Duodenal mucosa (tissue), 2 donors: ENCODE results near the gene HELZ.
"Not testable (repeated sequence)": the region's sequence is repeated elsewhere in the genome, so short reads cannot be mapped to it uniquely, and the experiment has no call there.

Experiments
- H3K27ac ChIP-seq: one replicate; pipeline ENCODE4 v1.7.0; 2013; ENCODE audit warnings: low read depth, low read length
- H3K27me3 ChIP-seq, 2 donors: one replicate each; pipeline ENCODE4 v1.7.0; 2013; ENCODE audit warnings: low read length in 2 of 2, control low read depth in 1 of 2; ENCODE audit not compliant: insufficient read depth in 2 of 2, control insufficient read depth in 1 of 2
- H3K36me3 ChIP-seq, 2 donors: one replicate each; pipeline ENCODE4 v1.7.0; 2013; ENCODE audit warnings: low read length in 2 of 2, control low read depth in 1 of 2; ENCODE audit not compliant: insufficient read depth in 2 of 2, control insufficient read depth in 1 of 2
- H3K4me1 ChIP-seq, 2 donors: one replicate each; pipeline ENCODE4 v1.7.0; 2013; ENCODE audit warnings: low read length in 2 of 2, control low read depth in 1 of 2; ENCODE audit not compliant: insufficient read depth in 2 of 2, control insufficient read depth in 1 of 2
- H3K4me3 ChIP-seq, 2 donors: one replicate each; pipeline ENCODE4 v1.7.0; 2013; ENCODE audit warnings: low read length in 2 of 2, low read depth in 1 of 2
- H3K9ac ChIP-seq, 2 donors: one replicate each; pipeline ENCODE4 v1.7.0; 2013; ENCODE audit warnings: low read length in 2 of 2, low read depth in 1 of 2
- H3K9me3 ChIP-seq, 2 donors: one replicate each; pipeline ENCODE4 v1.7.0; 2013; ENCODE audit warnings: low read length in 2 of 2, control low read depth in 1 of 2; ENCODE audit not compliant: control insufficient read depth in 1 of 2

The HELZ gene

DNA sequence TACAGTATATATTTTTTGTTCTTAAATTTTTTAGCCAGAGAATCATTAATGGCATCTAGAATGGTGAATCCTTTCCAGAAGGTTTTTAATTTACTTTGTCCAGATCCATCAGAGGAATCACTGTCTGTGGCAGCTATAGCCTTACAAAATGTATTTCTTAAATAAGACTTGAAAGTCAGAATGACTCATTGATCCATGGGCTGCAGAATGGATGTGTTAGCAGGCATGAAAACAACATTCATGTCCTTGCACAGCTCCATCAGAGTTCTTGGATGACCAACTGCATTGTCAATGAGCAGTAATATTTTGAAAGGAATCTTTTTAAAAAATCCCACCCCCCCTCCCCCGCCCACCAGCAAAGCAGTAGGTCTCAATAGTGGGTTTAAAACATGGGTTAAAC lies 149.2 kb downstream of the HELZ start:
- no peaks in the 10 kb centered on the region for H3K9me3 ChIP-seq
- H3K36me3 ChIP-seq = no peaks in the 10 kb centered on the region
- H3K4me1 ChIP-seq = no peaks in the 10 kb centered on the region
- H3K4me3 ChIP-seq = no peak overlapping the region
- H3K27me3 ChIP-seq = no peaks in the 10 kb centered on the region
- H3K27ac ChIP-seq = no peak overlapping the region
- H3K9ac ChIP-seq = no peak overlapping the region

DNA sequence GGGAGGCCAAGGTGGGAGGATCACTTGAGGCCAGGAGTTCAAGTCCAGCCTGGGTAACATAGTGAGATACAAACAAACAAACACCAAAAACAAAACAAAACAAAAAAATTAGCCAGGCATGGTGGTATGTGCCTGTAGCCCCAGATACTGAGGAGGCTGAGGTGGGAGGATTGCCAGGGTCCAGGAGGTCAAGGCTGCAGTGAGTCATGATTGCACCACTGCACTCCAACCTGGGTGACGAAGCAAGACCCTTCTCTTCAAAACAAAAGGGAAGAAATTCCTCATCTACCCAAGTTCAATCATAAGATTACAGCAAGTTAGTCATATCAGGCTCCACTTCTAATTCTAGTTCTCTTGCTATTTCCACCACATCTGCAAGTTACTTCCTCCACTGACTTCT lies 149.7 kb downstream of the HELZ start:
- not testable (repeated sequence) for H3K27ac ChIP-seq, H3K36me3 ChIP-seq, H3K4me3 ChIP-seq, H3K4me1 ChIP-seq, H3K9ac ChIP-seq, H3K27me3 ChIP-seq, H3K9me3 ChIP-seq

DNA sequence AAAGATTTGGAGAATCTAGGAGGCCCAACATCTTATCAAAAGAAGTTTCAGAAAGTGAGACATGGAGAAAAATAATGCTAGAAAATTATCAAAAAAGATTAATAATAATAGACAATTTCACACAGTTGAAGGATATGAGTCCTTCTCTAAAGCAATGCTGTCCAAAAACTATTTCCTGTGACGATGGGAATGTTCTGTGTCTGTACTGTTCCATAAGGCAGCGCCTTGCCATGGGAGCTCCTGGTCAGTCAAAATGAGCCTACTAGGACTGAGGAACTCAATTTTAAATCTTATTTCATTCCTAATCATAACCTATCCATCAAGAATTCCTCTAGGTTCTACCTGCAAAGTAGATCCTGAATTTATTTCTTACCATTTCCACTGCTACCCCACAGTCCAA lies 151.6 kb downstream of the HELZ start:
- H3K4me3 ChIP-seq = no peak overlapping the region
- no peak overlapping the region for H3K27ac ChIP-seq
- H3K36me3 ChIP-seq = peaks cover 0 to 7% of the 10 kb centered on the region in 2 donors
- H3K4me1 ChIP-seq = no peaks in the 10 kb centered on the region
- H3K9ac ChIP-seq = no peak overlapping the region
- no peaks in the 10 kb centered on the region for H3K9me3 ChIP-seq
- no peaks in the 10 kb centered on the region for H3K27me3 ChIP-seq

DNA sequence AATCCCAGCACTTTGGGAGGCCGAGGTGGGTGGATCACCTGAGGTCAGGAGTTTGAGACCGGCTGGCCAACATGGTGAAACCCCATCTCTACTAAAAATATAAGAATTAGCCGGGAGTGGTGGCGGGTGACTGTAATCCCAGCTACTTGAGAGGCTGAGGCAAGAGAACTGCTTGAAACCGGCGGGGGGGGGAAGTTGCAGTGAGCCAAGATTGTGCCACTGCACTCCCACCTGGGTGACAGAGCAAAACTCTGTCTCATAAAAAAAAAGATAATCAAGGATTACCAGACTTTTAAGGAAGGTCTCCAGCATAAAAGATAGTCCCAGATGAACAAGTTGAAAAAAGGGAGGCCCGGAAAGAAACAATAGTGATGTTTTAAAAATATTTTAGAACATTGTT lies 152.3 kb downstream of the HELZ start:
- not testable (repeated sequence) for H3K4me3 ChIP-seq

DNA sequence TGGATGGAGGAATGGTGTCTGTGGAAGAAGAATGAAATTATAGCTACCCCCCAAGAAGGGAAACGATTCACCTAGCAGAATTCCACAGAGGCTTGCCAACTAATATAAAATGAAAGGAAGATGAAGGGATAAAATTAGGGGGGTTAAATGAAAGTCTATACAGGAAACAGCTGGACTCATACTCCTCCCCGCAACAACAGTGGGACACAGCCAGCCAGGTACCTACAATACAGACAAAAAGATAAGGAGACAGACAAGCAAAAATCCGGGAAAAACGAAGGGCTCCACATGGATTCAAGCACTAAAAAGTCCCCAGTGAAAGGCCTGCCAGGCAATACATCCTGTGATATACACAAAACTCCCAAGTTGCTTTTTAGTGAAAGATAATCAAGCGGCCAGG lies 152.7 kb downstream of the HELZ start:
- Histone ChIP-seq H3K27ac (no peak overlapping the region), H3K27me3 (no peaks in the 10 kb centered on the region), H3K4me1 (no peaks in the 10 kb centered on the region), H3K4me3 (no peak overlapping the region), H3K36me3 (peaks cover 0 to 7% of the 10 kb centered on the region in 2 donors), H3K9me3 (no peaks in the 10 kb centered on the region), H3K9ac (no peak overlapping the region)

More for the DNA sequence above, 152.3 kb downstream of the HELZ start:
- not testable (repeated sequence) for H3K9ac ChIP-seq, H3K9me3 ChIP-seq, H3K27me3 ChIP-seq, H3K36me3 ChIP-seq, H3K27ac ChIP-seq, H3K4me1 ChIP-seq

DNA sequence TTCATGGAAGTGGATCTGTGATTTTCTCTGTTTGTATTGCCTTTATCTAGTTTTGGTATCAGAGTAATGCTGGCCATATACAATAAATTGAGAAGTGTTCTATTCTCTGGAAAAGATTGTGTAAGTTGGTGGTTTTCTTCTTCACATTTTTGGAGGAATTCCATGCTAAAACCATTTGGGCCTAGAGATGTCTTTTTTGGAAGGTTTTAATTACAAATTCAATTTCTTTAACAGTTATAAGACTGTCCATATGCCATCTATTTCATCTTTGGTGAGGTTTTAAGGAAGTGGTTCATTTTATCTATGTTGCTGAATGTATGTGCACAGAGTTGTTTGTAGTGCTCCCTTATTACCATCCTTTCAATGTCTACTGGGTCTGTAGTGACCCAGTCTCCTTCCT lies 154.7 kb downstream of the HELZ start:
- Histone ChIP-seq H3K4me3 (no peak overlapping the region), H3K27ac (no peak overlapping the region), H3K9me3 (no peaks in the 10 kb centered on the region), H3K9ac (no peak overlapping the region), H3K36me3 (peaks cover 6 to 18% of the 10 kb centered on the region in 2 donors), H3K27me3 (no peaks in the 10 kb centered on the region), H3K4me1 (no peaks in the 10 kb centered on the region)

DNA sequence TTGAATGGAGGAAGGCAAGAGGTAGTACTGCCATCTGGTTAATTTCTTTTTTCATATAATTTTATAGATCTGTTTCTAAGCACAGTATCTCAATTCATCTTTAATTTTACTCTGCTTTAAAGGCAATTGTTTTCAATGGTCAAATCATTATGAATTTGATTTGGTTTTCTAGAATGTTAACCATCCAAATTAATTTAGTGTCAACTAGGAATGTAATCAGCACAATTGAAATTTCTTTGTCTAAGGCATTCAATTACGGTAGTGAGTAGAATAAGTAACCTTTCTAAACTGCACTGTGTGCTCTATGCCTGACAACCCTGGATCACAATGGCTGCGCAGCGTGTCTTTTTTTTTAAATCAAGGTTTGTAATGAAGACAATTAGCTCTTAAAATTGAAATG lies 156.4 kb downstream of the HELZ start:
- H3K27ac ChIP-seq = no peak overlapping the region
- no peak overlapping the region for H3K4me3 ChIP-seq
- peaks cover 6 to 18% of the 10 kb centered on the region in 2 donors for H3K36me3 ChIP-seq
- no peaks in the 10 kb centered on the region for H3K27me3 ChIP-seq
- no peak overlapping the region for H3K9ac ChIP-seq
- H3K4me1 ChIP-seq = no peaks in the 10 kb centered on the region
- no peaks in the 10 kb centered on the region for H3K9me3 ChIP-seq

DNA sequence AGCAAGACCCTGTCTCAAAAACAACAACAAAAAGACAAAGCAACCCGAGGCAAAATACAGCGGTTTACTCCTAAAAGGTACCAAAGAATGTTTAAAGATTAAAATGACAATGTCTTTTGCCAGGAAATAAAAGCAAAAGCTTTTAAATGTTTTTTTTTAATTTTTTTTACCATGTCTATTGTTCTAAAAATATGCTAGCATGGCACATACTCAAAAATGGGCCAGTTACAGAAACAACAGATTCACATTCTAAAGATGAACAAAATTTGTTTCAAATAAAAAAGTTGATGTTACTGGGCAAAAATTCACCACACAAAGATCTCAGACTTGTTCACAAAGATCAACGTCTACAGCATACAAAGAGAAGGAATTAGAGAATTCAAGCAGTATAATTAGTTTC lies 159.6 kb downstream of the HELZ start:
- no peaks in the 10 kb centered on the region for H3K27me3 ChIP-seq
- no peak overlapping the region for H3K9ac ChIP-seq
- peaks cover 13 to 25% of the 10 kb centered on the region in 2 donors for H3K36me3 ChIP-seq
- peaks cover 0 to 12% of the 10 kb centered on the region in 2 donors for H3K4me1 ChIP-seq
- H3K27ac ChIP-seq = no peak overlapping the region
- H3K9me3 ChIP-seq = no peaks in the 10 kb centered on the region
- H3K4me3 ChIP-seq = no peak overlapping the region

DNA sequence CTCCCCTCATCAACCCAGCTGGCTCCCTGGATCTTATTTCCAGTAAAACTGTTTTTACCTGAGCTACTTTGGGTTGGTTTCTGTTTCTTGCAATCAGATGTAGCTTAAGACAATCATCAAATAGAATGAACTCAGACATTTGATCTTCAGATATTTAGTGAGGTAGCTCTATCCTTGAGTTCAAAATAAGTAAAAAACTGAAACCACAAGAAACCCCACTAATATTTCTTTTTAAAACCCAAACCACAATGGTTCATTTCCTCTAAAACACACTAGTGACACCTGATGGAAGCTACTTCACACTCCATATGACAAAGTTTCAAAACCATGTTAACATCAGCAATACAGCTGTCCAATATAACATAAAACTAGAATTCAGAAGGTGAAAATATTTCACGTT lies 162.9 kb downstream of the HELZ start:
- Histone ChIP-seq H3K9me3 (no peaks in the 10 kb centered on the region), H3K4me3 (no peak overlapping the region), H3K4me1 (peaks cover 0 to 12% of the 10 kb centered on the region in 2 donors), H3K9ac (no peak overlapping the region), H3K27me3 (no peaks in the 10 kb centered on the region), H3K27ac (no peak overlapping the region), H3K36me3 (peaks cover 13 to 18% of the 10 kb centered on the region in 2 donors)

DNA sequence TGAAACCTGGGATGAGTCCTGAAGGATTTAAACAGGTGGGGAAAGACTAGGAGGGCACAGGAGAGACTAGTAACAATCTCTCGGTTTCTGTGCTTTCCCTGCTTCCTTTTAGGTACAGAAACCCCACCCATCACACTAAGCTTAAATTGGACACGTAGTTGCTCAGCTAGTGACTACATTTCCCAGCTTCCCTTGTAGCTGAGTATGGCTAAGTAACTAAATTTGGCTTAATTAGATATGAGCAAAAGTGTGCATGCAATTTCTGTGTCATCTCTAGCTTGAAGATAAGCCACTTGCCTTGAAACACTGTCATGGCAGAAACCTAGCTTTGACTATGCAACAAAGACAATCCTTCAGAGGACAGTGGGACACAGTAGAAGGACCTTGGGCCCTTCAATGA lies 164.2 kb downstream of the HELZ start:
- H3K36me3 ChIP-seq = peaks cover 8 to 11% of the 10 kb centered on the region in 2 donors
- H3K9me3 ChIP-seq = no peaks in the 10 kb centered on the region

DNA sequence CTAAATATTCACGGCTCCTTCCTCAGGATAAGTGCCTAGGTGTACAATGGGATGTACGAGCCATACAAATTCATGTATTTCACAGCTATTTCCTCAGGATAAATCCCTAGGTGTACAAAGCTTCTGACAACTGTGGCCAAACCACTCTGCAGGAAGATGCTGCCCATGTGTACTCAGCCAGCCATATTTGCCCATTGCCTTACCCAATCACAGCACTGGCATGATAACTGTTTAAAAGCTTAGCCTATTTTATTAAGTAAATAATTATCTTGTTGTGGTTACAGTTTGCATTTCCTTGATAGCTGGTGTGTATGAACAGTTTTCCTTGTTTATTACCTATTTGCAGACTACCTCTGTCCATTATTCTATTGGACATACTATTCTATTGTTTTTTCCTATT lies 165.5 kb downstream of the HELZ start:
- H3K4me3 ChIP-seq = no peak overlapping the region
- peaks cover 7% of the 10 kb centered on the region in 2 donors for H3K36me3 ChIP-seq
- H3K4me1 ChIP-seq = peaks cover 3 to 26% of the 10 kb centered on the region in 2 donors
- no peak overlapping the region for H3K27ac ChIP-seq
- H3K9me3 ChIP-seq = no peaks in the 10 kb centered on the region
- H3K27me3 ChIP-seq = no peaks in the 10 kb centered on the region
- H3K9ac ChIP-seq = no peak overlapping the region

More for the DNA sequence above, 164.2 kb downstream of the HELZ start:
- Histone ChIP-seq H3K4me3 (no peak overlapping the region), H3K9ac (no peak overlapping the region), H3K27ac (no peak overlapping the region), H3K4me1 (peaks cover 3 to 21% of the 10 kb centered on the region in 2 donors), H3K27me3 (no peaks in the 10 kb centered on the region)
